Measurements from ENCODE around the gene ADSS1. TPM values are rescaled to one million over a fixed set of nuclear protein-coding genes. Genes with fewer than 3 reads are reported as not detected.

Gene ADSS1
- total RNA-seq, 4 donors from 2014 or later, result 11.0 to 18.6 (median 17.1) TPM

DNA sequence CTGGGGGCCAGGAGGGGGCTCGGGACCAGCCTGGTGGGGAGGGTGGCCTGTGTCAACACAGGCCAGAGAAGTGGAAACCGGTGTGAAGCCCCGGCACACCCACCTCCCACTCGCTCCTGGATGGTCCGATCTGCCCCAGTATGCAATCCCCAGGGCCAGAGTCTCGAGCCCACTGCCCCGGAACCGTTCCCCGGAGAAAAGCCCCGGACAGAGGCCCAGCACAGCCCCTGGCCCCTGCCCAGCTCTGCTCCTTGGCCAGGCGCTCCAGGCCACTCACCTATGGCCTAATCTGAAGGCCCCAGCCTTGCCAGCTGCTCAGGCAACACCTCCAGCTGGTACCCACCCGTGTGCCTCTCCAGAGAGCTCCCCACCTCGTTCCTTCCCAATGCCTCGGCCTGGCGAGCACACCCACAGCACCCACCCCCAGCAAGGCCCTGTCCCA, 53.8 kb downstream of the ADSS1 start:
- H3K4me3 ChIP-seq, result no peak overlapping the region
- DNase-seq, result no peak
- TF ChIP-seq, protein P1, sequence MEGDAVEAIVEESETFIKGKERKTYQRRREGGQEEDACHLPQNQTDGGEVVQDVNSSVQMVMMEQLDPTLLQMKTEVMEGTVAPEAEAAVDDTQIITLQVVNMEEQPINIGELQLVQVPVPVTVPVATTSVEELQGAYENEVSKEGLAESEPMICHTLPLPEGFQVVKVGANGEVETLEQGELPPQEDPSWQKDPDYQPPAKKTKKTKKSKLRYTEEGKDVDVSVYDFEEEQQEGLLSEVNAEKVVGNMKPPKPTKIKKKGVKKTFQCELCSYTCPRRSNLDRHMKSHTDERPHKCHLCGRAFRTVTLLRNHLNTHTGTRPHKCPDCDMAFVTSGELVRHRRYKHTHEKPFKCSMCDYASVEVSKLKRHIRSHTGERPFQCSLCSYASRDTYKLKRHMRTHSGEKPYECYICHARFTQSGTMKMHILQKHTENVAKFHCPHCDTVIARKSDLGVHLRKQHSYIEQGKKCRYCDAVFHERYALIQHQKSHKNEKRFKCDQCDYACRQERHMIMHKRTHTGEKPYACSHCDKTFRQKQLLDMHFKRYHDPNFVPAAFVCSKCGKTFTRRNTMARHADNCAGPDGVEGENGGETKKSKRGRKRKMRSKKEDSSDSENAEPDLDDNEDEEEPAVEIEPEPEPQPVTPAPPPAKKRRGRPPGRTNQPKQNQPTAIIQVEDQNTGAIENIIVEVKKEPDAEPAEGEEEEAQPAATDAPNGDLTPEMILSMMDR (IDR thresholded peaks at IDR 0.05), result no peak
- TF ChIP-seq POLR2A (IDR thresholded peaks at IDR 0.05), result no peak
- H3K27ac ChIP-seq, result no peak overlapping the region
- H3K36me3 ChIP-seq, result peaks cover 0 to 58% (median 0%) of the 10 kb centered on the region in 3 donors
- H3K27me3 ChIP-seq, result no peaks in the 10 kb centered on the region
- no peaks in the 10 kb centered on the region for H3K9me3 ChIP-seq
- H3K4me1 ChIP-seq, result no peaks in the 10 kb centered on the region

DNA sequence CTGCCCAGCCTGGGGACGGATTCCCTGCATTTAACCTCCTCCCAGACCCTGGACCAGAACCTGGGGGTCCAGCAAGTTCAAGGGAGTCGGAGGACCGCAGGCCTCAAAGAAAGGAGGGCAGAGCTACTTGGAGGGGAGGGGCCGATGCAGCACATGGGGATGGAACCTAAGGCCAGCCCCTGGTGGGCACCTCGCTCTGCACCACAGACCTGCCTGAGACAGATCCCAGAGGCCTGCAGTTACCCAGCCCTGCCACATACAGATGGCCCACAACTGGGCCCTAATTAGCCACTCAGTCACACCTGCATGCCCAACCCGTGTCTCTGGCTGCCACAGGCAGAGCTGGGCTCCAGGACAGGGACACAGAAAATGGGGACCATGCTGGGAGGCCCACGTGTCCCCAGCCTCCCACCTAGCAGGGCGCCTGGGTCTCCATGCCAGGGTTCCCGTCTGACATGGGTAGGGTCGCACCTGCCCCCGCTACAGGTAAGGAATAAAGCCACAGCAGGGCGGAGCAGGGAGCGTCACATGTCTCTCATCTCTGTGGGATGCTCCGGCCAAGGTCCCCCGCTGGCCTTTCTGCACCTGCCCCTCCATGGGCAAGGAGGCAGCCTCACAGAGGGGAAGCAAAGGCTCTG, 54.8 kb downstream of the ADSS1 start:
- TF ChIP-seq POLR2A (IDR thresholded peaks at IDR 0.05), result no peak
- TF ChIP-seq, protein P1 (IDR thresholded peaks at IDR 0.05), result no peak
- Histone ChIP-seq H3K27me3 (no peaks in the 10 kb centered on the region), H3K4me3 (no peak overlapping the region), H3K36me3 (peaks cover 0 to 51% (median 0%) of the 10 kb centered on the region in 3 donors), H3K9me3 (no peaks in the 10 kb centered on the region), H3K27ac (no peak overlapping the region), H3K4me1 (no peaks in the 10 kb centered on the region)
- DNase-seq, result no peak

DNA sequence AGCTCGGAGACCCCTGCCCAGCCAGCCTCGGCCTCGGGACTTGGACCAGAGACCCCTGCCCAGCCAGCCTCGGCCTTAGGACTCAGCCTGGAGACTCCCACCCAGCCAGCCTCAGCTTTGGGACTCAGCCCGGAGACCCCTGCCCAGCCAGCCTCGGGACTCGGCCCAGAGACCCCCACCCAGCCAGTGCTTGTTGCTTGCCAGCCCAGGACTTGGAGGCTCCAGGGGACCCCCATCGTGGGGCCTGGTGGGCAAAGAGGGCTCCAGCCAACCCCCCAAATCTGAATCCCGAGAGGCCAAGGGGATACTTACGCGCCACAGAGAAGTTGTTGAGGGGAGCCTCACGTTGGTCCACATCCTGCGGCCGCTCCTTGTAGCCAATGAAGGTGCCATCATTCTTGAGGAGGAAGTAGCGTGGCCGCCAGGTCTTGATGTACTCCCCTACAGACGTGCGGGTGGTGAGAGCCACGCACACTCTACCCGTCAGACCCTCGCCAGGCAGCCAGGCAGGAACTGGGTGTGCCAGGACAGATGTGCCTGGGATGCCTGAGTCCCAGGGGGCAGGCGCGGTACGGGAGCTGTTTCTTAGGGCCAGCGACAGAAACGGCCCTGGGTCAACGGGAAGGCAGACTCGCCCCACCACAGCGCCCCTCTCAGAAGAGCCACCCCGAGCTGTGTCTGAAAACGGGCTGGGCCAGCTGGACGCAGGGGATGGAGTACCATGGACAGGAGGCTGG, 55.9 kb downstream of the ADSS1 start:
- no peaks in the 10 kb centered on the region for H3K9me3 ChIP-seq
- no peaks in the 10 kb centered on the region for H3K27me3 ChIP-seq
- TF ChIP-seq, protein P1 (IDR thresholded peaks at IDR 0.05), result no peak
- TF ChIP-seq POLR2A (IDR thresholded peaks at IDR 0.05), result no peak
- H3K27ac ChIP-seq, result no peak overlapping the region
- peaks cover 0 to 7% (median 0%) of the 10 kb centered on the region in 4 donors for H3K4me1 ChIP-seq
- H3K36me3 ChIP-seq, result peaks cover 0 to 48% (median 0%) of the 10 kb centered on the region in 3 donors
- H3K4me3 ChIP-seq, result no peak overlapping the region
- DNase-seq, result no peak

DNA sequence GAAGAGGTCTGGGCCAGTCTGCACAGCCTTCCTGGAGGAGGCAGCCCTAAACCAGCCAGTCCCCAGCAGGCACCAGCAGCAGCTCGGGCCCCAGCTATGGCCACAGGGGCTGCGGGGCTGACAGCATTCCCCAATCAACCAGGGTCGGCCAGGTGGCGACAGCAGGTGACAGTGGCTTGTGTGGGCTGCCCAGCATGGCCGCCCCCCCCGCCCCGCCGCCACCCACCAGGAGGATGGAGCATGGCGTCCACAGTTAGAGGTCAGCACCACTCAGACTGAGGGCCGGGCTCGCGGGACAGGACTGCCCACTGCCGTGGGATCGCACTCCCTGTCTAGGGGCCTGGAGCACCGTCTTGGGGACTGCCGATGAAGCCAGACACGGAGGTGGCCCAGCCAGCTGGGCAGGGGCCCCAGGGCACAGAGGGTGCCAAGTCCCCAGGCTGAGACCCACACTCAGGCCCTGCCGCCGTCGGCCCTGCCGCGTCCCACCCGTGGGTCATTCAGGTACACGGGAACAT, 56.5 kb downstream of the ADSS1 start:
- DNase-seq, result no peak
- no peaks in the 10 kb centered on the region for H3K27me3 ChIP-seq
- H3K4me3 ChIP-seq, result no peak overlapping the region
- H3K36me3 ChIP-seq, result peaks cover 0 to 46% (median 0%) of the 10 kb centered on the region in 3 donors
- no peaks in the 10 kb centered on the region for H3K9me3 ChIP-seq
- no peak overlapping the region for H3K27ac ChIP-seq
- TF ChIP-seq, protein P1 (IDR thresholded peaks at IDR 0.05), result no peak
- TF ChIP-seq POLR2A (IDR thresholded peaks at IDR 0.05), result no peak
- H3K4me1 ChIP-seq, result peaks cover 0 to 13% (median 0%) of the 10 kb centered on the region in 4 donors

DNA sequence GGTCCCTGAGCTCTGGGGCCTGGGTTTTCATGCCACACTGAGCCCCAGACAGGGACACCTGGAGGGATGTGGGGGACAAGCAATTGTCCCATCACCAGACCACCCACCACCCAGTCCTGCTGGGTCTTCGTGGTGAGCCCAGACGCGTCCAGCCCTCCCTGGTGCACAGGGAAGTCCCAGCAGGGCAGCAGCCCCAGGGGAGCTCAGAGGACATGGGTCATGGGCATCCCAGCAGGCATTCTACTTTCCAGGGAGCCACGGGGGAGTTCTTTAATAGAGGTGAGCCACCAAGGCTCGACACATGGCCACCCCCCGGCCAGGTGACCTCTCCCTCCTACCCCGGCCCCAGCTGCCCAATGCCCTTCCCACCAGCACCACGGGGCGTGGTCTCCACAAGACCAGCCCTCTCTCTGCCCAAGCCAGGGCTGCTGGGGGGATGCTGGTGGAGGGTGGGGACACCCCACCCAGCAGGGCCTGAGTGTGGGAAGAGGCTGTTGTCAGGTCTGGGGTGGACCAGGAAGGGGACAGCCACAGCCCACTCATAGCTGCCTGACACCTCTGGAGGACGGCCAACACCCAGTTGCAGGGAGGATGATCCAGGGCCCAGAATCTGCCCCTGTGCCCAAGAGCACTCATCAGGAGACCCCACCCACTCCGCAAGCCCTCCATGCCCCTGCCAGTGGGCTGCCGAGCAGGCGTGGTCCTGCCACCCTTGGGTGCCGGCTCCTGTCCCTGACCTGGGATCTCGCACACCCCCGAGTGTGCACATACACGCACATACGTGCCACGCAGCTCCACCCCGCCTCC, 57.4 kb downstream of the ADSS1 start:
- TF ChIP-seq, protein P1 (IDR thresholded peaks at IDR 0.05), result no peak
- TF ChIP-seq POLR2A (IDR thresholded peaks at IDR 0.05), result no peak
- Histone ChIP-seq H3K4me3 (no peak overlapping the region), H3K27me3 (no peaks in the 10 kb centered on the region), H3K36me3 (peaks cover 0 to 44% (median 0%) of the 10 kb centered on the region in 3 donors), H3K9me3 (no peaks in the 10 kb centered on the region), H3K4me1 (peaks cover 0 to 13% (median 0%) of the 10 kb centered on the region in 4 donors), H3K27ac (no peak overlapping the region)
- DNase-seq, result no peak

Data from Peyer's patch (tissue), 4 donors.